Activated T-cell treated with anti-CD3 and anti-CD28 coated beads for 4 hours (primary cell): ENCODE data around the gene CARTPT.

Experiments used
- DNase-seq: peaks from one replicate; pipeline ENCODE4 v3.0.0-alpha.2; 2020

The CARTPT gene

DNA sequence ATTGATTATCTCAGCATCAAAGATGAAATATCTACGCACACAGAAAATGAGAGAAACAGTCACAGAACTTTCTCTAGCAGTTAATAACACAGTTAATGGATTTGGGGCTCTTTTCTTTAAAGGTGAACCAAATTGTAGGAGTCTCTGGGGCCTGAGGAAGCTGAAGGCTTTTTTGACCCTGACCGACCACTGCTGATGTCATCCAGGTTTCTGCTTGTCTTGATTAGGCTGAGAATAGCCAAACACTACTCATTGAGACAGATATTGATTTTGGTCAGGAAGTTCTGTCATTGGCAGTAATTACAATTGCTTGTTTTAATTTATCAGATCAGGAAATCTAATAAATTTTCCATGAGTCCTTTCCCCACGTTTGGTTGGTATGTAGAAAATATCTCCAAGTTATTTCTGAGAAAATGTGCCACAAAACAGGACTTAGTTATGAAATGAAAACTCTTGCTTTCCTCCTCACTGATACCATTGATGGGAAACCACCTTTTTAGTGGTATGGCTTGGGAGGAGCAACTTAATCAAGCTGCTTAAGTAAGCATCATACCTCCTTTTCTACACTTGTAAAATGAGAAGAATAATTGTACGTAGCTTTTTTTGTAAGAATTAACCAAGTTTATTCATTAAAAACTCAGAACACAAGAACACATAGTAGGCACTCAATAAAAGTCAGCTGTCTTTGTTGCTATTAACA is 19.7 kb downstream of the CARTPT start:
- no peak for DNase-seq

GRCh38 chr5:71740015-71740753 is 21.1 kb downstream of the CARTPT start:
- no peak for DNase-seq

DNA sequence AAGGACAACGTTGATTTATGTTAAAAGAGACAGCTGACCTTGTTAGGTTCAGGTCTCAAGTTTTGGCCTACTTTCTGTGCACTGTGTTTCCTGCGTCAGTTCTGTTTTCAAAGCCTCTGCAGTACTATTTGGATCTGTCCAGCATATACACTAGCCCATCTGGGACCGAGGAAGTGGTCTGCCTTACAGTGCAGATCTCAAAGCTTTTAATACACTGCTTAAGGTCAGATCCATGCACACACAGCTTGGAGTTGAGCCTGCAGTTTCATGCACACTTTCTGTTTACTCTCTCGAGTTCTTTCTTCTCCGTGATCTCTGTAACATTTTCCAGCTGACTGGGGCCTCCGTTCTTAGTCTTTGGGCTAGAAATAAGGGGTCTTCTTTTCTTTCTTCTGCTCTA is 24.1 kb downstream of the CARTPT start:
- DNase-seq: no peak

DNA sequence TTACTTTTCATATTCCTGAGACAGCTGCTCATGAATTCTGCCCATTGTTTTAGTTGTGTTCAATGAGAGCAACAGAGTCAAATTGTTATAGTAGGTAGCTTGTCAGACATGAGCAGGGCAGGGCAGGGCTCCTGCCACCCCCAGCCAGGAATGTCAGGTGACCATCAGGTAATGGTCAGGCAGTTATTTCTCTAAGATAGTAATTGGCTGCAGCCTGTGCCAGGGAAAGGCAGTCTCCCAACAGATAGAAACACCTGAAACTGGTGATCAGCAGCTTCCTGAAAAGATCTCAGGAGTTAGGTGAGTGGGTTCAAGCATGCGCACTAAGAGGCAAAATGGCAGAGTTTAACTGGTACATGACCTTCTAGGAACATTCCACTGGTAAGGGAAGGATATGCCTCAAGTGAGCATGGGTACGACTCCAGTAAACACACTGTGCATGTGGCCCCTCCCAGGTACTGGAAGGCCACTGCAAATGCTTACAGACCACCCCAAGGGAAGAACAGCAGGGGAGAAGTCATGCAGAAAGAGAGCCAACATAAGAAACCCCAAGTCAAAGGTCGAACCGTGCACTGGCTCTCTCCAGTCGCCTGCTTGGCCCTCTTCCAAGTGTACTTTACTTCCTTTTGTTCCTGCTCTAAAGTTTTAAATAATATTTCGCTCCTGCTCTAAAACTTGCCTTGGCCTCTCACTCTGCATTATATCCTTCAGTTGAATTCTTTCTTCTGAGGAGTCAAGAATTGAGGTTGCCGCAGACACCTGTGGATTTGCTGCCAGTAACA is 25.1 kb downstream of the CARTPT start:
- DNase-seq: no peak

GRCh38 chr5:71747182-71747581 is 28.1 kb downstream of the CARTPT start:
- no peak for DNase-seq

GRCh38 chr5:71748360-71748759 is 29.3 kb downstream of the CARTPT start:
- no peak for DNase-seq

DNA sequence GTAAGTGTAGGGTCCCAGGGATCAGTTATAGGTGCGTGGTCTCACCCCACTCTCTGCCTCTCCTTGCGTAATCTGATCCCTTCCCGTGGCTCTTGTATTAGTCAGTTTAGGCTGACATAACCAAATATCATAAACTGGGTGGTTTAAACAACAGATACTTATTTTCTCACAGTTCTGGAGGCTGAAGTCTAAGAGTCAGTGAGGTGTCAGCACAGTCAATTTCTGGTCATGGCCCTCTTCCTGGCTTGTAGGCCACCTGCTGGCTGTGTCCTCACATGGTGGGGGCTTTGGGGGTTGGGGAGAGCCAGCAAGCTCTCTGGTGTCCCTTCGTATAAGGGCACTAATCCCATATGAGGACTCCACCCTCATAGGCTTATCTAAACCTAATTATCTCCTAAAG is 32.3 kb downstream of the CARTPT start:
- no peak for DNase-seq

DNA sequence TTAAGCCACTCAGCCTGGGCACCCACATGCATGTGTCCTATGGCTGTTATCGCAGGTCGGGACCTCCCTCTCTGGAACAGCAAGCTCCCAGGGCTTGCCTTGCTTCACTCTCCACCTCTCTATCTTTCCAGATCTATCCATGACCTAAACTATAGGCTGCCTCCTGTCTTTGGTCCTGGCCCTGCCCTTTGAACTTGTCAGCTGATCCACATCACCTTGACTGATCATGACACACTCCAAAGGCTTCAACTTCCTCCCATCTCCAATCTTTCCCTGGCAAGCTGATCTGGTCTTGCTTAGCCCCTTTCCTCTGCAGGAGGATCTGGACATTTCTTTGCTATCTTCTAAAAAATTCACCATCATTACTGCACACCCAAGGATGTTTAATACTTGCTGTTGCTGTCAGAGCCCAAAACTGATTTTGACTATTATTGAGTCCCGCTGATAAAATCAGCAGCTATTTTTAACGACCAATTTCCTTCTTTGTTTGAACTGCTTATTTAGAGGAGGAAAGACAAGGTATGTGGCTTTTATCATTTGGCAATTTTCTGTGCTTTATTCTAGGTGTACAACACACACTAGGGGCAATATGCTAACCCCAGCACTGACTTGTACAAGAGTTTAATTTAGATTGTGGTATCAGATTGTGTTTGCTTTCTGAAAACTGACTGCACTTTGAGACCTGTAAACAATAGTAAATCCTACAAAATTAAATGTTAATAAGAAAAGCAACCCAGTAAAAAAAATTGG is 33.5 kb downstream of the CARTPT start:
- DNase-seq: no peak

DNA sequence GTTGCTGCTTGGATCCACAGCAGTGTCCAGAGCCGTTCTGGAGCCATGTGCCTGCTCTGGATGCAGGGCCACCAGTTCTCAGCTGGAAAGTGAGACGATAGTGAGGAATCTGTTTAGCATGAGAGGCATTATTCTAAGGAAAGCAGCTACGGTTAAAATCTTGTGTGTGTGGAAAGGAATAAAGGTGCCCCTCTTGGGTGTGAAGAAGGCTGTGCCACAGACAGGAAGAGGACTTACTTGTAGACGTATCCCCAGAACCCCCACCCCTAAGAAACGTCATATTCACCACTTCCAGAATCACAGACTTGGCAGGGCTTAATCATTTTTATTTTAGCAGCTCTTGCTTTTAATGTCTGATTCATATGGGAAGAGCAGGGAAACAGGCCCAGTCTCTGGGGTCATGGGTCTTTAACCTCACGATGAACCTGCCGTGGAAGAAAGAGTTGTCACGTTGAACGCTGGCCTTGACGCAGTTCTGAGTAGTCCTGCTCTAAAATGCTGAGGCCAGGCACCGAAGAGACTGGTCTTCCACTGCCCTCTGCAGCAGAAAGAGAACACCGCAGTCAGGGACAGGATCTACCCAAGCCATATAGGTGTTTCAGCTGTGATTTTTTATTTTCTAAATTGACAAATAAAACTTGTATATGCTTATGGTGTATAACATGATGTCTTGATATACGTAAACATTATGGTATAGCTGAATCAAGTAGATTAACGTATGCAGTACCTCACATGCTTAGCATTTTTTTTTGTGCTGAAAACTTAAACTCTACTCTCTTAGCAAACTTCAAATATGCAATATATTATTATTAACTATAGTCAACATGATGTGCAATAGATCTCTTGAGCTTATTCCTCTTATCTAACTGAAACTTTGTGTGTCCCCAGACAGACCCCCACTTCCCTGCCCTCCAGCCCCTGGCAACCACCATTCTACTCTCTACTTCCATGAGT is 38.8 kb downstream of the CARTPT start:
- peak; percentile 2 for DNase-seq

DNA sequence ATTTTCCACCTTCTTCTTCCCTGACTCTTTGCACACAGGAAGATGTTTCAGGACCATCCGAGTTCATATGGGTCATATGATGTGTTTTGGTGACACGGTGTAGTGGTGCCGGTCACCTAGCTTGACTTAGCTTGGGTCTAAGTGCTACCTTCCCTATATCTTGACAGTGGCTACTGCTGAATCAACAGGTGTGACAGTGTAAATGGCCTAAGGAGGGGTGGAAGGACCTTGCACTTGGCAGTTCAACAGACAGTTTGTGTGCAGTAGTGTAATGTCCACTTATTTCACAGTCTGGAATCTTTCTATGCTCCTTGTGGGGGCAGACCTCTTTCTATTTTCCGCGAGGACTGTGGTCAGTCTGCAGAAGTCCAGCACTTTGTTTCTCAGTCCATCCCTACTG is 43.8 kb downstream of the CARTPT start:
- DNase-seq: no peak

DNA sequence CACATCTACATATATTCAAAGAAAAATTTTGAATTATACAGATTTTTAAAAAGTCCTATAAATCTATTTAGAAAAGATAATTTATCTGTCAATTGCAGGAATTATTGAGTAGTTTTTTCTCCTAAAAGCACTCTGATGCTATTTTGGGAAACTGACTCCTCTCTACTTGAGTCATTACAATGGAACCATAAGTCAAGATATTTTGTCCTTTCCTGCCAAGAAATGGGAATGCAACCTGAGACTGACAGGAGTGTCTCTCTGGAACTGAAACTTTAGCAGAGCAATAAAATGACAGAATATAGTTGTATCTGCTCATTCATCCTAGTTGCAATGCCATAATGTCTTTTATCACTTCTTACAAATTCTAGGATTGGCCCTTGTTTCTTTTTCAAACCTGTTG is 48.6 kb downstream of the CARTPT start:
- no peak for DNase-seq

GRCh38 chr5:71769287-71769686 is 50.2 kb downstream of the CARTPT start:
- no peak for DNase-seq

GRCh38 chr5:71770381-71770780 is 51.3 kb downstream of the CARTPT start:
- DNase-seq: no peak
